K562 (cell line): ENCODE data around the gene NELFE. TPM values are rescaled to one million over a fixed set of nuclear protein-coding genes. Genes with fewer than 3 reads are reported as not detected.

ENCODE experiments used
- ATAC-seq: fragments of 200-7000 bp; cut with Tn5 transposase; 3 replicates; pipeline ENCODE4 v1.9.1; 2020; ENCODE audit warnings: moderate library complexity
- BruUV-seq: library from RNA; stranded (reverse); fragments of 400-500 nt; replicated peaks from 2 replicates; lab custom pipeline; 2021; lab: Mats Ljungman, UMichigan
- CTCF ChIA-PET: fragments of 300-600 bp; formaldehyde crosslinking; extraction: SDS; loops from one replicate; lab custom pipeline; 2021; ENCODE audit warnings: low intra/inter-chr PET ratio; lab: Yijun Ruan, JAX
- POLR2A ChIA-PET: fragments of 300-600, 350-650 bp; sonication (Branson Sonifier 250); formaldehyde crosslinking; extraction: SDS; loops from one replicate; lab custom pipeline; 2021; ENCODE audit warnings: antibody characterized with exemption, inconsistent platforms; lab: Yijun Ruan, JAX
- DNase-seq, 4 experiments: peaks; one replicate each; pipeline versions ENCODE4 v3.0.0 to v3.0.0-alpha.2; 2011 to 2018; ENCODE audit warnings: low spot score in 3 of 4, mixed read lengths in 3 of 4; ENCODE audit errors: extremely low read depth in 1 of 4
- FAIRE-seq: peaks from 2 replicates; lab custom pipeline; 2011; peaks lifted over from hg19 to GRCh38; lab: Jason Lieb, UNC
- H2AFZ ChIP-seq: 2 replicates; pipeline ENCODE4 v1.6.0; 2011; ENCODE audit warnings: low read depth, low read length, control low read depth, inconsistent platforms
- H3K27ac ChIP-seq: fragments of 200-600 bp; 3 replicates; pipeline ENCODE4 v1.8.0; 2011; ENCODE audit warnings: low read depth, mild to moderate bottlenecking, control low read depth, inconsistent platforms, low read length, moderate library complexity, mixed read lengths; ENCODE audit errors: extremely low read depth
- H3K27me3 ChIP-seq, 2 experiments: fragments of 300-600 bp in 1 of 2; 2 replicates in 1 of 2; 3 replicates in 1 of 2; pipeline versions ENCODE4 v1.6.0 to v1.8.0; 2011; ENCODE audit warnings: inconsistent platforms in 2 of 2, low read length in 2 of 2, mild to moderate bottlenecking in 1 of 2, mixed read lengths in 1 of 2, moderate library complexity in 1 of 2; ENCODE audit not compliant: control insufficient read depth in 2 of 2, insufficient read depth in 2 of 2
- H3K36me3 ChIP-seq: fragments of 300-600 bp; 3 replicates; pipeline ENCODE4 v1.8.0; 2011; ENCODE audit warnings: mild to moderate bottlenecking, low read length, inconsistent platforms; ENCODE audit not compliant: control insufficient read depth, insufficient read depth
- H3K4me1 ChIP-seq, 2 experiments: fragments of 200-600 bp in 1 of 2; replicated peaks in 1 of 2; 2 replicates in 1 of 2; 3 replicates in 1 of 2; pipeline versions ENCODE4 v1.5.1 to v1.8.0; 2011; ENCODE audit warnings: inconsistent platforms in 2 of 2, low read length in 2 of 2, mild to moderate bottlenecking in 1 of 2, mixed read lengths in 1 of 2, moderate library complexity in 1 of 2; ENCODE audit not compliant: control insufficient read depth in 2 of 2, insufficient read depth in 2 of 2
- H3K4me2 ChIP-seq: 2 replicates; pipeline ENCODE4 v1.6.1; 2011; ENCODE audit warnings: low read length, control low read depth, inconsistent platforms, mixed read lengths; ENCODE audit not compliant: insufficient read depth
- H3K4me3 ChIP-seq: fragments of 200-600 bp; sonication (generic), shearing (Covaris generic); 2 replicates; pipeline ENCODE4 v1.5.1; 2016; ENCODE audit warnings: control low read depth, inconsistent platforms
- H3K79me2 ChIP-seq: fragments of 200-600 bp; 3 replicates; pipeline ENCODE4 v1.8.0; 2011; ENCODE audit warnings: low read length, inconsistent platforms; ENCODE audit not compliant: control insufficient read depth, insufficient read depth
- H3K9ac ChIP-seq, 2 experiments: 2 replicates each; pipeline versions ENCODE4 v1.6.0 to v1.6.1; 2011; ENCODE audit warnings: low read depth in 2 of 2, low read length in 2 of 2, control low read depth in 1 of 2, inconsistent platforms in 1 of 2, mild to moderate bottlenecking in 1 of 2, mixed read lengths in 1 of 2; ENCODE audit not compliant: insufficient read depth in 1 of 2
- H3K9me1 ChIP-seq: one replicate; pipeline ENCODE4 v1.6.0; 2011; ENCODE audit warnings: inconsistent platforms, mild to moderate bottlenecking, low read length, moderate library complexity; ENCODE audit not compliant: control insufficient read depth, insufficient read depth
- H3K9me3 ChIP-seq: replicated peaks from 2 replicates; pipeline ENCODE4 v1.5.1; 2011; ENCODE audit warnings: low read depth, low read length, inconsistent platforms; ENCODE audit not compliant: control insufficient read depth, insufficient read depth
- H4K20me1 ChIP-seq: replicated peaks from 2 replicates; pipeline ENCODE4 v1.6.1; 2011; ENCODE audit warnings: low read length, inconsistent platforms, mixed read lengths; ENCODE audit not compliant: control insufficient read depth, insufficient read depth
- AFF1 ChIP-seq, 2 experiments: fragments of 450-650 bp; IDR thresholded peaks; 2 replicates each; pipeline ENCODE4 v1.6.1; 2018; ENCODE audit warnings: mild to moderate bottlenecking in 2 of 2, low read depth in 1 of 2; ENCODE audit not compliant: partially characterized antibody in 2 of 2
- ARID3A ChIP-seq: IDR thresholded peaks from 2 replicates; pipeline ENCODE4 v1.6.1; 2012; ENCODE audit warnings: low read depth, low read length, improper control_type of control experiment, borderline replicate concordance
- CAMTA2 ChIP-seq: fragments of 250-450 bp; sonication (Bioruptor Pico); conservative IDR thresholded peaks from 2 replicates; pipeline ENCODE4 v1.5.1; 2022
- CC2D1A ChIP-seq: fragments of 450-650 bp; IDR thresholded peaks from 2 replicates; pipeline ENCODE4 v1.6.1; 2017; ENCODE audit warnings: mild to moderate bottlenecking
- HES1 ChIP-seq: fragments of 450-650 bp; IDR thresholded peaks from 2 replicates; pipeline ENCODE4 v1.6.1; 2016; ENCODE audit warnings: low read depth, mild to moderate bottlenecking, moderate library complexity
- MAFG ChIP-seq: fragments of 450-650 bp; conservative IDR thresholded peaks from 2 replicates; pipeline ENCODE4 v1.6.1; 2016; ENCODE audit warnings: missing genetic modification characterization, missing compliant biosample characterization
- MYBL2 ChIP-seq, 2 experiments: fragments of 450-650 bp in 1 of 2; sonication (generic) in 1 of 2; formaldehyde crosslinking in 1 of 2; IDR thresholded peaks; 2 replicates each; pipeline versions ENCODE4 v1.6.1 to v1.8.1; 2017 to 2022; ENCODE audit warnings: borderline replicate concordance in 1 of 2, inconsistent platforms in 1 of 2, low read depth in 1 of 2, mild to moderate bottlenecking in 1 of 2, missing genetic modification reagents in 1 of 2, moderate library complexity in 1 of 2
- NUFIP1 ChIP-seq: fragments of 450-650 bp; IDR thresholded peaks from 2 replicates; pipeline ENCODE4 v1.6.1; 2018; ENCODE audit not compliant: partially characterized antibody
- PYGO2 ChIP-seq: fragments of 450-650 bp; IDR thresholded peaks from 2 replicates; pipeline ENCODE4 v1.6.1; 2016; ENCODE audit warnings: mild to moderate bottlenecking, missing genetic modification characterization, moderate library complexity, missing compliant biosample characterization
- ZBTB5 ChIP-seq: fragments of 450-650 bp; IDR thresholded peaks from 2 replicates; pipeline ENCODE4 v1.6.1; 2017; ENCODE audit warnings: antibody characterized with exemption
- ZNF274 ChIP-seq: IDR thresholded peaks from 2 replicates; pipeline ENCODE4 v1.6.1; 2011; ENCODE audit warnings: low read depth, mild to moderate bottlenecking, low read length, moderate library complexity, borderline replicate concordance
- ZNF740 ChIP-seq, 3 experiments: fragments of 200-800 bp in 1 of 3; sonication (Bioruptor generic) in 1 of 3; sonication (generic) in 1 of 3; formaldehyde crosslinking in 1 of 3; IDR thresholded peaks; 2 replicates each; pipeline versions ENCODE4 v1.6.1 to v1.8.0; 2016 to 2022; ENCODE audit warnings: mild to moderate bottlenecking in 2 of 3, missing compliant biosample characterization in 2 of 3, missing genetic modification characterization in 2 of 3, missing genetic modification reagents in 1 of 3
- WGBS: fragments of 100-300 bp; shearing (Covaris generic); methylation state at CpG from one replicate; pipeline ENCODE4 v1.1.6; 2016; ENCODE audit warnings: low coverage, mixed read lengths; ENCODE audit not compliant: insufficient coverage; ENCODE audit errors: missing lambda C conversion rate; 5-methylcytosine and 5-hydroxymethylcytosine counted together
- in situ Hi-C: fragments of 300-500 bp; cut with MboI; formaldehyde crosslinking; loops from 4 replicates; pipeline ENCODE4 v1.15.0; 2018; ENCODE audit warnings: inconsistent platforms, mixed read lengths
- intact Hi-C: fragments of 100-400 bp; cut with micrococcal nuclease; formaldehyde crosslinking; loops from 2 replicates; pipeline ENCODE4 v1.14.2; 2022
- polyA plus RNA-seq, 8 experiments: library from polyadenylated mRNA; depleted of rRNA in 4 of 8; stranded (reverse) in 5 of 8; unstranded in 3 of 8; fragments of >200 nt; fragmentation: Nextera tagmentation in 2 of 8; fragmentation: Illumina TruSeq in 1 of 8; extraction: Ambion mirVana in 2 of 8; extraction: Trizol in 1 of 8; gene quantifications; 2 replicates each; pipeline versions ENCODE4 v1.2.1 to v1.2.3, GENCODE V29; 2011 to 2014; ENCODE audit warnings: inconsistent platforms in 1 of 8, missing spikeins in 1 of 8
- total RNA-seq, 7 experiments: library from RNA; depleted of rRNA in 6 of 7; stranded (reverse); fragments of >200 nt in 6 of 7; fragmentation: Illumina TruSeq in 2 of 7; extraction: Trizol in 2 of 7; gene quantifications; 2 replicates each; pipeline versions ENCODE4 v1.2.1 to v1.2.3, GENCODE V29; 2011 to 2021; ENCODE audit warnings: low replicate concordance in 1 of 7

Gene NELFE
- total and polyA plus RNA-seq, 9 of the 15 experiments (the other 6 are each of a cell fraction or from before 2014, with no cell fraction given): 15.2 to 157 (median 91.5) TPM

- Histone ChIP-seq H2AFZ (peak overlapping the region; percentile 35), H3K79me2 (no peaks in the 10 kb centered on the region), H4K20me1 (no peaks in the 10 kb centered on the region), H3K4me1 (peaks cover 0 to 8% of the 10 kb centered on the region in 2 experiments; a peak in 1 of 5 replicates), H3K4me2 (no peak overlapping the region), H3K9me3 (no peaks in the 10 kb centered on the region), H3K36me3 (no peaks in the 10 kb centered on the region), H3K27me3 (no peaks in the 10 kb centered on the region), H3K9me1 (no peaks in the 10 kb centered on the region), H3K27ac (no peak overlapping the region), H3K9ac (no peak overlapping the region), H3K4me3 (no peak overlapping the region)
- intact Hi-C loops (loop anchor here (5.0 kb wide), 1 partner anchor 42 kb away; the partner anchor contains the start of genes NELFE and SKIC2), in situ Hi-C loops (no loop called here)
- BruUV-seq: no TSS peak
- ChIA-PET POLR2A (no interaction called here), CTCF (no interaction called here)
- FAIRE-seq (no peak), ATAC-seq (no peak), DNase-seq (no peak)
- 44% methylated on average over 6 of the region's 6 CpGs for WGBS
- no peak for TF ChIP-seq HES1
- TF ChIP-seq NUFIP1: no peak
- TF ChIP-seq CAMTA2 (CRISPR knock-in tag): no peak
- no peak for TF ChIP-seq PYGO2
- no peak for TF ChIP-seq MAFG (tag)
- no peak for TF ChIP-seq ARID3A
- TF ChIP-seq ZNF274: no peak
- TF ChIP-seq ZNF740 (CRISPR knock-in tag; IDR thresholded peaks at IDR 0.05): no peak
- no peak for TF ChIP-seq ZNF740 (tag; IDR thresholded peaks at IDR 0.05)
- no peak for TF ChIP-seq CC2D1A
- no peak for TF ChIP-seq MYBL2 (IDR thresholded peaks at IDR 0.05; ENCODE audit: low read depth)
- TF ChIP-seq MYBL2 (CRISPR knock-in tag; IDR thresholded peaks at IDR 0.05; ENCODE audit: borderline replicate concordance): no peak
- TF ChIP-seq ZBTB5: no peak
- no peak for TF ChIP-seq AFF1 (IDR thresholded peaks at IDR 0.05; ENCODE audit: low read depth in 1 of 2, partially characterized antibody in 2 of 2)
Measured at GRCh38 chr6:31915756-31916155, 43.0 kb downstream of the NELFE start.
